Body of pancreas (tissue), 4 donors: ENCODE measurements around the gene IFNA1. TPM values are rescaled to one million over a fixed set of nuclear protein-coding genes. Genes with fewer than 3 reads are reported as not detected.
"Not testable (repeated sequence)": the region's sequence is repeated elsewhere in the genome, so short reads cannot be mapped to it uniquely, and the experiment has no call there.

ENCODE experiments used
- ATAC-seq: fragments of 150-250 bp; one replicate; pipeline ENCODE4 v1.9.1; 2016
- DNase-seq, 4 donors: peaks; one replicate each; pipeline ENCODE4 v3.0.0-alpha.2; 2019
- H3K27ac ChIP-seq, 4 donors: fragments of 200-600 bp; sonication (generic); 1 replicate in 3 of 4; 2 replicates in 1 of 4; pipeline versions ENCODE4 v1.5.1 to v1.6.1; 2016 to 2019; ENCODE audit warnings: mild to moderate bottlenecking in 1 of 4, mixed read lengths in 1 of 4, moderate library complexity in 1 of 4
- H3K27me3 ChIP-seq, 2 donors: fragments of 200-600 bp; sonication (generic); one replicate each; pipeline ENCODE4 v1.6.0; 2016; ENCODE audit warnings: mild to moderate bottlenecking in 1 of 2
- H3K36me3 ChIP-seq, 2 donors: fragments of 200-600 bp; sonication (generic); replicated peaks in 1 of 2; 2 replicates each; pipeline ENCODE4 v1.5.1; 2016; ENCODE audit warnings: low read depth in 2 of 2; ENCODE audit not compliant: insufficient read depth in 1 of 2
- H3K4me1 ChIP-seq: fragments of 200-600 bp; sonication (generic); one replicate; pipeline ENCODE4 v1.6.0; 2016
- H3K4me3 ChIP-seq, 2 donors: fragments of 200-600 bp; sonication (generic); 1 replicate in 1 of 2; 2 replicates in 1 of 2; pipeline ENCODE4 v1.5.1; 2016 to 2019
- H3K9me3 ChIP-seq, 3 donors: fragments of 200-600 bp; sonication (generic); 1 replicate in 2 of 3; 2 replicates in 1 of 3; pipeline ENCODE4 v1.5.1; 2016
- CTCF ChIP-seq, 7 experiments: fragments of 450-650 bp in 4 of 7; fragments of 200-600 bp in 3 of 7; sonication (generic) in 3 of 7; IDR thresholded peaks; one replicate each; pipeline ENCODE4 v1.5.1; 2016 to 2019; ENCODE audit warnings: antibody characterized with exemption in 7 of 7
- POLR2A ChIP-seq, 3 donors: fragments of 450-650 bp; IDR thresholded peaks; one replicate each; pipeline ENCODE4 v1.6.1; 2016; ENCODE audit warnings: antibody characterized with exemption in 3 of 3, mild to moderate bottlenecking in 2 of 3
- WGBS, 2 donors: methylation state at CpG; one replicate each; pipeline ENCODE4 v1.1.5; 2017; 5-methylcytosine and 5-hydroxymethylcytosine counted together
- intact Hi-C: fragments of 100-400 bp; cut with DNase I; formaldehyde crosslinking; loops from one replicate; pipeline ENCODE4 v1.15.1; 2023
- total RNA-seq, 2 donors: library from RNA; depleted of rRNA; stranded (reverse); fragments of >200 nt; gene quantifications; one replicate each; pipeline ENCODE4 v1.1.0, GENCODE V29; 2016

Gene IFNA1
- total RNA-seq, 2 donors from 2014 or later = not detected

GRCh38 chr9:21443849-21444625 is 3.8 kb downstream of the IFNA1 start:
- no peaks in the 10 kb centered on the region for H3K4me1 ChIP-seq
- intact Hi-C loops = no loop called here
- H3K36me3 ChIP-seq = no peaks in the 10 kb centered on the region
- TF ChIP-seq POLR2A (IDR thresholded peaks at IDR 0.05) (no peak), CTCF (IDR thresholded peaks at IDR 0.05) (no peak)
- no peak overlapping the region for H3K4me3 ChIP-seq
- H3K9me3 ChIP-seq = no peaks in the 10 kb centered on the region
- no peaks in the 10 kb centered on the region for H3K27me3 ChIP-seq
- no peak overlapping the region for H3K27ac ChIP-seq
- no peak for ATAC-seq
- DNase-seq = no peak
- 79 to 86% methylated on average over 4 of the region's 4 CpGs for WGBS, 2 donors

- H3K36me3 ChIP-seq, intact Hi-C loops, H3K27me3 ChIP-seq, ATAC-seq, DNase-seq, H3K4me1 ChIP-seq, H3K27ac ChIP-seq, H3K9me3 ChIP-seq, H3K4me3 ChIP-seq: not testable (repeated sequence)
- WGBS, 2 donors = 74 to 87% methylated on average over 5 of the region's 5 CpGs
Observed at GRCh38 chr9:21449312-21449711, 9.1 kb downstream of the IFNA1 start.

- Histone ChIP-seq H3K4me3 (no peak overlapping the region), H3K4me1 (no peaks in the 10 kb centered on the region), H3K36me3 (no peaks in the 10 kb centered on the region), H3K9me3 (no peaks in the 10 kb centered on the region), H3K27me3 (no peaks in the 10 kb centered on the region), H3K27ac (no peak overlapping the region)
- DNase-seq (no peak), ATAC-seq (no peak)
- no peak for TF ChIP-seq POLR2A (IDR thresholded peaks at IDR 0.05)
- WGBS, 2 donors = 78% methylated on average over 4 of the region's 4 CpGs
- intact Hi-C loops = no loop called here
Observed at GRCh38 chr9:21450733-21451394, 10.6 kb downstream of the IFNA1 start.

GRCh38 chr9:21452681-21453080 is 12.4 kb downstream of the IFNA1 start:
- ATAC-seq (no peak), DNase-seq (no peak)
- H3K4me3 ChIP-seq = no peak overlapping the region
- WGBS, 2 donors = 78 to 82% methylated on average over 4 of the region's 4 CpGs
- no peaks in the 10 kb centered on the region for H3K9me3 ChIP-seq
- no peaks in the 10 kb centered on the region for H3K36me3 ChIP-seq
- intact Hi-C loops = no loop called here
- H3K27me3 ChIP-seq = no peaks in the 10 kb centered on the region
- H3K4me1 ChIP-seq = no peaks in the 10 kb centered on the region
- no peak for TF ChIP-seq POLR2A (IDR thresholded peaks at IDR 0.05)
- no peak overlapping the region for H3K27ac ChIP-seq

- no peaks in the 10 kb centered on the region for H3K4me1 ChIP-seq
- H3K9me3 ChIP-seq = no peaks in the 10 kb centered on the region
- DNase-seq (no peak), ATAC-seq (no peak)
- H3K4me3 ChIP-seq = no peak overlapping the region
- H3K27ac ChIP-seq = no peak overlapping the region
- intact Hi-C loops = no loop called here
- H3K36me3 ChIP-seq = no peaks in the 10 kb centered on the region
- no peaks in the 10 kb centered on the region for H3K27me3 ChIP-seq
- WGBS, 2 donors = 58 to 67% methylated on average over 2 of the region's 2 CpGs
- TF ChIP-seq CTCF (IDR thresholded peaks at IDR 0.05) (no peak), POLR2A (IDR thresholded peaks at IDR 0.05) (no peak)
Observed at GRCh38 chr9:21454149-21454548, 13.9 kb downstream of the IFNA1 start.

- H3K9me3 ChIP-seq = no peaks in the 10 kb centered on the region
- ATAC-seq (peak; percentile 48), DNase-seq (peak in 1 of 4 donors; percentile 12)
- intact Hi-C loops = no loop called here
- no peaks in the 10 kb centered on the region for H3K36me3 ChIP-seq
- H3K4me1 ChIP-seq = no peaks in the 10 kb centered on the region
- no peaks in the 10 kb centered on the region for H3K27me3 ChIP-seq
- no peak overlapping the region for H3K4me3 ChIP-seq
- TF ChIP-seq CTCF (IDR thresholded peaks at IDR 0.05) = peak in 6 of 7 experiments; percentile 20 to 55 (median 40)
- TF ChIP-seq POLR2A (IDR thresholded peaks at IDR 0.05) = no peak
- no peak overlapping the region for H3K27ac ChIP-seq
Observed at GRCh38 chr9:21455320-21455719, 15.1 kb downstream of the IFNA1 start.
